GM12878 (cell line): ENCODE results near the gene EPDR1. TPM values are rescaled to one million over a fixed set of nuclear protein-coding genes. Genes with fewer than 3 reads are reported as not detected.

Experiments used
- ATF7 ChIP-seq: fragments of 450-650 bp; IDR thresholded peaks from 2 replicates; pipeline ENCODE4 v1.6.1; 2016; ENCODE audit warnings: low read depth, mild to moderate bottlenecking
- CEBPB ChIP-seq, 2 experiments: fragments of 150-350 bp in 1 of 2; IDR thresholded peaks; 2 replicates each; pipeline ENCODE4 v1.6.1; 2012 to 2014; ENCODE audit warnings: low read depth in 2 of 2, low read length in 2 of 2, borderline replicate concordance in 1 of 2, inconsistent platforms in 1 of 2
- CHD1 ChIP-seq: IDR thresholded peaks from 2 replicates; pipeline ENCODE4 v1.6.1; 2012; ENCODE audit warnings: low read depth, low read length, improper control_type of control experiment
- CREM ChIP-seq: IDR thresholded peaks from 2 replicates; pipeline ENCODE4 v1.6.1; 2014; ENCODE audit warnings: antibody characterized with exemption, low read depth
- EP300 ChIP-seq, 2 experiments: fragments of 150-350 bp in 1 of 2; IDR thresholded peaks; 2 replicates each; pipeline ENCODE4 v1.6.1; 2011 to 2012; ENCODE audit warnings: low read depth in 2 of 2, low read length in 2 of 2, borderline replicate concordance in 1 of 2, improper control_type of control experiment in 1 of 2, inconsistent platforms in 1 of 2; ENCODE audit not compliant: control insufficient read depth in 1 of 2
- GATAD2B ChIP-seq: fragments of 450-650 bp; conservative IDR thresholded peaks from 2 replicates; pipeline ENCODE4 v1.6.1; 2017; ENCODE audit warnings: low read depth, mild to moderate bottlenecking, moderate library complexity
- HCFC1 ChIP-seq: fragments of 150-350 bp; IDR thresholded peaks from 2 replicates; pipeline ENCODE4 v1.6.1; 2014; ENCODE audit warnings: low read length
- HDGF ChIP-seq: fragments of 450-650 bp; IDR thresholded peaks from 2 replicates; pipeline ENCODE4 v1.6.1; 2016; ENCODE audit warnings: antibody characterized with exemption
- IKZF1 ChIP-seq: fragments of 450-650 bp; conservative IDR thresholded peaks from 2 replicates; pipeline ENCODE4 v1.6.1; 2017; ENCODE audit warnings: antibody characterized with exemption, mild to moderate bottlenecking
- IKZF2 ChIP-seq, 2 experiments: fragments of 450-650 bp; IDR thresholded peaks; 2 replicates each; pipeline ENCODE4 v1.6.1; 2017; ENCODE audit warnings: mild to moderate bottlenecking in 2 of 2, moderate library complexity in 2 of 2
- KDM1A ChIP-seq: fragments of 200-600 bp; sonication (generic); IDR thresholded peaks from 2 replicates; pipeline ENCODE4 v1.6.1; 2016; ENCODE audit warnings: borderline replicate concordance
- MEF2A ChIP-seq: IDR thresholded peaks from 2 replicates; pipeline ENCODE4 v1.6.1; 2011; ENCODE audit warnings: low read depth, mild to moderate bottlenecking, low read length, moderate library complexity; ENCODE audit not compliant: insufficient read depth
- NBN ChIP-seq: fragments of 450-650 bp; IDR thresholded peaks from 2 replicates; pipeline ENCODE4 v1.6.1; 2016
- NKRF ChIP-seq: fragments of 450-650 bp; conservative IDR thresholded peaks from 2 replicates; pipeline ENCODE4 v1.6.1; 2017; ENCODE audit warnings: mild to moderate bottlenecking, moderate library complexity
- POLR2AphosphoS5 ChIP-seq: IDR thresholded peaks from 2 replicates; pipeline ENCODE4 v1.6.1; 2011; ENCODE audit warnings: mild to moderate bottlenecking, low read length, inconsistent platforms
- RAD21 ChIP-seq: IDR thresholded peaks from 2 replicates; pipeline ENCODE4 v1.6.1; 2011; ENCODE audit warnings: mild to moderate bottlenecking, low read depth, low read length, moderate library complexity; ENCODE audit not compliant: insufficient read depth
- RAD51 ChIP-seq: fragments of 450-650 bp; IDR thresholded peaks from 2 replicates; pipeline ENCODE4 v1.6.1; 2016; ENCODE audit warnings: moderate library complexity, mild to moderate bottlenecking, inconsistent platforms
- RUNX3 ChIP-seq: IDR thresholded peaks from 2 replicates; pipeline ENCODE4 v1.6.1; 2012; ENCODE audit warnings: low read length, inconsistent platforms
- SMAD1 ChIP-seq: fragments of 450-650 bp; IDR thresholded peaks from 2 replicates; pipeline ENCODE4 v1.6.1; 2018; ENCODE audit warnings: mild to moderate bottlenecking, low read depth; ENCODE audit not compliant: partially characterized antibody
- SMARCA5 ChIP-seq: fragments of 450-650 bp; IDR thresholded peaks from 2 replicates; pipeline ENCODE4 v1.6.1; 2017; ENCODE audit warnings: mild to moderate bottlenecking
- SREBF2 ChIP-seq: IDR thresholded peaks from 2 replicates; pipeline ENCODE4 v1.6.1; 2012; ENCODE audit warnings: mild to moderate bottlenecking, low read length
- USF1 ChIP-seq: IDR thresholded peaks from 2 replicates; pipeline ENCODE4 v1.6.1; 2011; ENCODE audit warnings: borderline replicate concordance, low read depth, mild to moderate bottlenecking, moderate library complexity, mixed read lengths, low read length; ENCODE audit not compliant: insufficient read depth; ENCODE audit errors: extremely low read length
- polyA plus RNA-seq, 11 experiments: library from polyadenylated mRNA; depleted of rRNA in 4 of 11; unstranded in 6 of 11; stranded (reverse) in 5 of 11; fragments of >200 nt; fragmentation: Nextera tagmentation in 4 of 11; fragmentation: Illumina TruSeq in 1 of 11; extraction: Ambion mirVana in 4 of 11; extraction: Trizol in 1 of 11; gene quantifications; 1 replicate in 1 of 11; 2 replicates in 10 of 11; pipeline versions ENCODE4 v1.2.1 to v1.2.3, GENCODE V29; 2011 to 2016; ENCODE audit warnings: inconsistent platforms in 2 of 11, missing spikeins in 2 of 11, low read depth in 1 of 11
- total RNA-seq, 4 experiments: library from RNA; depleted of rRNA in 3 of 4; stranded (reverse); fragments of >200 nt in 3 of 4; fragmentation: Illumina TruSeq in 1 of 4; extraction: Trizol in 1 of 4; gene quantifications; 2 replicates each; pipeline versions ENCODE4 v1.2.1 to v1.2.3, GENCODE V29; 2013 to 2021
- TF ChIP-seq, protein P1 (sequence below): fragments of 450-650 bp; IDR thresholded peaks from 2 replicates; pipeline ENCODE4 v1.6.1; 2017; ENCODE audit warnings: mild to moderate bottlenecking, moderate library complexity

Gene EPDR1
- total and polyA plus RNA-seq, 10 of the 15 experiments (the other 5 are each of a cell fraction or from before 2014, with no cell fraction given): 1.2 to 18.8 (median 4.7) TPM

DNA sequence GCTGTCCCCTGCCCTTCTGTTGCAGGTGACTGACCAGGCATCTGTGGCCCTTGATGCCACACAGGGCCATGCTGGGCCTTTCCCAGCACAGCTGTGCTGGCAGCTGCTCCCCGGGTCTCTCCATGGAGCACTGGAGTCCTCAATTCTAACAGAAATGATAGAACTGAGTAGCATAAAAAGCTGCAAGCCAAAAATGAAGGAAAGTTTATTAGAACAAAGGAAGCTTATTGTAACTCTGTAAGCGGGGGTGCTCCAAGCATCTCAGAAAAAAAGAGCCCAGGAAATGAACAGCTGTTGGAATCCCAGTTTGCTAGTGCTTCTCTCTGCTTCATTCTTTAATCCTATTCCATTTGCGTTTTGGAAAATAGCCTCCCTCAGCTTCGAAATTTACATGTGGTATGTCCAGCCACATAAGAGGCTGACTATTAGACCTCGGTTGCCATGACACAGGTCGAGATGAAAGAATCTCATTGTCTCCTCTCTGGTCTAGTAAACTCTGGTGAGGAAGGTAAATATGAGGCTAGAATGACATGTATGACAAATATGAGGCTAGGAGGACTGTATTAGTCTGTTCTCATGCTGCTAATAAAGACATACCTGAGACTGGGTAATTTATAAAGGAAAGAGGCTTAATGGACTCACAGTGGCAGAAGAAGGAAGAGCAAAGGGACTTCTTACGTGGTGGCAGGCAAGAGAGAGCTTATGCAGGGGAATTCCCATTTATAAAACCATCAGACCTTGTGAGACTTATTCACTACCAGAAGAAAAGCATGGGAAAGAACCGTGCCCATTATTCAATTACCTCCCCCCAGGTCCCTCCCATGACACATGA is 23.7 kb downstream of the EPDR1 start (continued):
- TF ChIP-seq, protein P1, sequence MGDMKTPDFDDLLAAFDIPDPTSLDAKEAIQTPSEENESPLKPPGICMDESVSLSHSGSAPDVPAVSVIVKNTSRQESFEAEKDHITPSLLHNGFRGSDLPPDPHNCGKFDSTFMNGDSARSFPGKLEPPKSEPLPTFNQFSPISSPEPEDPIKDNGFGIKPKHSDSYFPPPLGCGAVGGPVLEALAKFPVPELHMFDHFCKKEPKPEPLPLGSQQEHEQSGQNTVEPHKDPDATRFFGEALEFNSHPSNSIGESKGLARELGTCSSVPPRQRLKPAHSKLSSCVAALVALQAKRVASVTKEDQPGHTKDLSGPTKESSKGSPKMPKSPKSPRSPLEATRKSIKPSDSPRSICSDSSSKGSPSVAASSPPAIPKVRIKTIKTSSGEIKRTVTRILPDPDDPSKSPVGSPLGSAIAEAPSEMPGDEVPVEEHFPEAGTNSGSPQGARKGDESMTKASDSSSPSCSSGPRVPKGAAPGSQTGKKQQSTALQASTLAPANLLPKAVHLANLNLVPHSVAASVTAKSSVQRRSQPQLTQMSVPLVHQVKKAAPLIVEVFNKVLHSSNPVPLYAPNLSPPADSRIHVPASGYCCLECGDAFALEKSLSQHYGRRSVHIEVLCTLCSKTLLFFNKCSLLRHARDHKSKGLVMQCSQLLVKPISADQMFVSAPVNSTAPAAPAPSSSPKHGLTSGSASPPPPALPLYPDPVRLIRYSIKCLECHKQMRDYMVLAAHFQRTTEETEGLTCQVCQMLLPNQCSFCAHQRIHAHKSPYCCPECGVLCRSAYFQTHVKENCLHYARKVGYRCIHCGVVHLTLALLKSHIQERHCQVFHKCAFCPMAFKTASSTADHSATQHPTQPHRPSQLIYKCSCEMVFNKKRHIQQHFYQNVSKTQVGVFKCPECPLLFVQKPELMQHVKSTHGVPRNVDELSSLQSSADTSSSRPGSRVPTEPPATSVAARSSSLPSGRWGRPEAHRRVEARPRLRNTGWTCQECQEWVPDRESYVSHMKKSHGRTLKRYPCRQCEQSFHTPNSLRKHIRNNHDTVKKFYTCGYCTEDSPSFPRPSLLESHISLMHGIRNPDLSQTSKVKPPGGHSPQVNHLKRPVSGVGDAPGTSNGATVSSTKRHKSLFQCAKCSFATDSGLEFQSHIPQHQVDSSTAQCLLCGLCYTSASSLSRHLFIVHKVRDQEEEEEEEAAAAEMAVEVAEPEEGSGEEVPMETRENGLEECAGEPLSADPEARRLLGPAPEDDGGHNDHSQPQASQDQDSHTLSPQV: no peak
- TF ChIP-seq SMARCA5 (no peak), CHD1 (no peak), CREM (no peak), NBN (peak; percentile 76; the same call in 1 of the 2 replicates), ATF7 (peak; percentile 75), RAD21 (no peak), SMAD1 (peak; percentile 78), MEF2A (no peak), SREBF2 (no peak), HDGF (0 out of 2 replicates have a peak, but pooled peaks have one; percentile 36), CEBPB (IDR thresholded peaks at IDR 0.05; ENCODE audit: borderline replicate concordance in 1 of 2, low read depth in 2 of 2, low read length in 2 of 2) (no peak), EP300 (IDR thresholded peaks at IDR 0.05; ENCODE audit: borderline replicate concordance in 1 of 2, control insufficient read depth in 1 of 2, low read depth in 2 of 2, low read length in 2 of 2) (peak in 1 of 2 experiments; percentile 36; a peak in 1 of 4 replicates), RUNX3 (0 out of 2 replicates have a peak, but pooled peaks have one; percentile 4), HCFC1 (no peak), NKRF (no peak), IKZF1 (0 out of 2 replicates have a peak, but pooled peaks have one; percentile 52), USF1 (no peak), KDM1A (no peak), GATAD2B (peak; percentile 57; the same call in 1 of the 2 replicates), RAD51 (peak; percentile 8; the same call in 1 of the 2 replicates), IKZF2 (IDR thresholded peaks at IDR 0.05) (peak; percentile 56 to 61; a peak in 2 of 4 replicates), POLR2AphosphoS5 (no peak)
